Stimulated activated CD4-positive, alpha-beta T cell treated with anti-CD3 and anti-CD28 coated beads, Interleukin-15, amount 100 ng/mL, for 24 hours (primary cell): ENCODE results near the gene GABBR2.

Source experiments
- DNase-seq: peaks from one replicate; pipeline ENCODE4 v3.0.0-alpha.2; 2020

Gene GABBR2

GRCh38 chr9:98720402-98720801, 11.7 kb upstream of the GABBR2 start:
- DNase-seq, result no peak

- no peak for DNase-seq
Measured at GRCh38 chr9:98719055-98719454, 10.3 kb upstream of the GABBR2 start.

DNA sequence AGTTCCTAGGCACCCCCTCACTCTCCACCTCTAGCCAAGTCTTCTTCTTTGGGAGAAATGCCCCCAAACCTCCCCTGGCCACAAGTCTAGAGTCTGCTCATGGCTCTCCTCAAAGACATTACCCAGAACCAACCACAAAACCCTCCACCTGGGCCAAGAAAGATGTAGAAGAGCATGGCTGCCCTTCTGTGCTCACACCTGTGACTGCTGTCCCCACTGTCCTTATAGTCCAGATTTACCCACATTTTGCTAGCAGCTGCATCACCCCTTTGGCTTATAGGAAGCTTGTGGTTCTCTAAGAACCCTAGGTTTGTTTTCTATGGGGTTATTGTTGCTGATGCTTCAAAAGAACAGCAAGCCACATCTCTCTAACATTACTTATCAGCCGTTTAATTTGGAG, 6.1 kb upstream of the GABBR2 start:
- no peak for DNase-seq

- DNase-seq, result no peak
Measured at GRCh38 chr9:98712987-98713386, 4.3 kb upstream of the GABBR2 start.

DNA sequence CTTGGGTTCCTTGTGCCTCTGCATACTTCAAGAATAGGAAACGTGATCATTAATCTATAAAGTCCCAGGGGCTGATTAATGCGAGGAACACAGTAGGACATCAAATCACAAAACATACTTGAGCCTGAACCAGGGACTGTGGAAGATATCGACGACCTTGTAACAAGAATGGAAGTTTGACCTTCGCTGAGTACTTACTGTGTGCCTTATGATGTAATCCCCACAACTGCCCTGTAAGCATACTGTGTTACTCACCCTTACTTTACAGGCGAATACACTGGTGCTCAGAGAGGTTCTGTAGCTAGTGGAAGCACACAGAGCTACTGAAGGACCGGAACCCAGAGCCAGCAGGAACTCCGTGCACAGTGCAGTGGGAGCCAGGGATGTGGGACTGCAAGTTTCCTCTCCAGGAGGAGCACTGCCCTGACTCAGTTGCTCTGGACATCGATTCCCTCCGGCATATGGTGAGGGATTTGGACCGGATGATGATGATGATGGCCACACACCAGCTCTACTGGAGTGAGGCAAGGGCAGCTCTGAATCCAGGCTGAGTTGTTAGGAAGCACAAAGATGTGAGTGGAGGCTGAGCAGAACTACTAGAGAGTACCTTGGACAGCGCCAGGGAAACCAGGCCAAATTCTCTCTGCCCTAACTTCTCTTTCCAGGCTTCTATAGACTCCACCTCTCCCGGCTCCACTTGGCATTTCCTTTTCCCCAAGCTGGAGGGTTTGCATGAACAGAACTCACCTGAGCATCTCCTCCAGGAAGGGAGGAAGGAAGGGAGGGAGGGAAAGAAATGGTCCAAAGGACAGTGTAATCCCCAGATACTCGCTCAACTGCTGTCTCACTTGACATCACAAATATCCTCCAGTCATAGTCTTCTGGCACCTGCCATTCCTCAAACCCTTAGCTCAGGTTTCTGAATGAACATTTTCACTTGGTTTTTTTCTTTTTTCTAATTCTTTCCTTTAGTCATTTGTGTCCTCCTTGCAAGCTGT, 1.5 kb upstream of the GABBR2 start:
- DNase-seq, result no peak

GRCh38 chr9:98708103-98708932, 417 bp downstream of the GABBR2 start:
- peak; percentile 6 for DNase-seq

DNA sequence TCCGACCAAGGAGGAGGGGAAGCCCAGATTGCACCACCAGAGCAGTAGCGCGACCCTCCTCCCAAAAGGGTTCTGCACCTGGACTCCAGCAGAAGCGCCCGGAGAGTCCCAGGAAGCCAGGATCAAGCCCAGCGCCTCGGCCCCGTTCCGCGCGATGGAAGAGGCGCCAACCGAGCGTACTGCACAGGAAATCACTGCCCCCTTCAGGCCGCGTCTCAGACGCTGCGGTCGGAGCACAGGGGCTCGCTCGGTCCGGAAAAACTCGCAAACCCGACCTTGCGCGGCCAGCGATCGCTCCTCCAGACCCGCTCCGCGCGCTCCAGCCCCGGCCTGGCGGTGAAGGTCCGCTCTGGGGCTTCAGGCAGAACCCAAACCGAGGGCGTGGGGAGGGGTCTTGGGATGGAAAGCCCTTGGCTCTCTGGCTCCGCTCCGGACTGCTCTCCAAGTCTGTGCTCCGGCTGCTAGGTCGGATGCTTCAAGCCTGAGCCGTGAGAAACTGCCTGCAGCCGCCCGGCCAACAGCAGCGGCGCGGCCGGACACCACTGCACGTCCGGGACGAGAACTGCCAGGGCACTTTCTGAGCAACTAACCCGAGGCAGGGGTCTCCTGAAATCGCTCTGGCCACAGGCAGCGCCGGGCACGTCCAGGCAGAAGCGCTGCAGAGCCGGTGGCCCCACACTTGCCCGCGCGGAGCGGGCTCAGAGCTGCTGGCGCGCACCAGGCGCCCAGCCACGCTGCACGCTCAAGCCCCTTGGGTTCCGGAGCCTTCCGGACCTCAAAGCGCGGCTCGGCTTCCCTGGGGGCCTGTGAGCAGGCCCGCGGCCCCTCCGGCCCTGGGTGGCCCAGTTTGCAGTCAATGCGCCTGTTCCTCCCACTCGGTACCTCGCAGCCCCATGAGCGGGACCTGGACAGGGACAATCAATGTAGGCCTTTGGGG, 1.3 kb downstream of the GABBR2 start:
- DNase-seq, result peak; percentile 64

GRCh38 chr9:98706651-98707165, 2.0 kb downstream of the GABBR2 start:
- DNase-seq, result no peak

- no peak for DNase-seq
Measured at GRCh38 chr9:98702835-98703380, 5.8 kb downstream of the GABBR2 start.

DNA sequence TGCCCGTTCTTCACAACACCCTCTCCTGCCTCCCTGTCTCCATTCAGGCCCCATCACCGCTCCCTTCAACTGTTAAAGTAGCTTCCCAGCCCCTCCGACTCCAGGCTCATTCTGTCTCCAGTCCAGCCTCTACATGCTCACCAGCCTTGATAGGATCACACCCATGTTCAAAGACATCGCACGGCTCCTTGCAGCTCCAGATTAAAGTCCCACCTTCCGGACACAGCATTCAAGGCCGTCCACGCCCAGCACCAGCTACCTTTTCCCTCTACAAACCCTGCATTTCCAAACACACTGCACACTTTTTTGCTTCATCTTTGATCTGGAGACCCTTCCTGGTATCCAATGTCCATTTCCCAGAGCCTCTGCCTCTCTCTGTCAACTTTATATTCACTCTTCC, 6.4 kb downstream of the GABBR2 start:
- no peak for DNase-seq

GRCh38 chr9:98701576-98701975, 7.2 kb downstream of the GABBR2 start:
- no peak for DNase-seq

- DNase-seq, result no peak
Measured at GRCh38 chr9:98700801-98701200, 7.9 kb downstream of the GABBR2 start.

- DNase-seq, result no peak
Measured at GRCh38 chr9:98698856-98699255, 9.9 kb downstream of the GABBR2 start.

GRCh38 chr9:98694943-98695342, 13.8 kb downstream of the GABBR2 start:
- DNase-seq, result no peak

GRCh38 chr9:98692392-98692791, 16.3 kb downstream of the GABBR2 start:
- no peak for DNase-seq

DNA sequence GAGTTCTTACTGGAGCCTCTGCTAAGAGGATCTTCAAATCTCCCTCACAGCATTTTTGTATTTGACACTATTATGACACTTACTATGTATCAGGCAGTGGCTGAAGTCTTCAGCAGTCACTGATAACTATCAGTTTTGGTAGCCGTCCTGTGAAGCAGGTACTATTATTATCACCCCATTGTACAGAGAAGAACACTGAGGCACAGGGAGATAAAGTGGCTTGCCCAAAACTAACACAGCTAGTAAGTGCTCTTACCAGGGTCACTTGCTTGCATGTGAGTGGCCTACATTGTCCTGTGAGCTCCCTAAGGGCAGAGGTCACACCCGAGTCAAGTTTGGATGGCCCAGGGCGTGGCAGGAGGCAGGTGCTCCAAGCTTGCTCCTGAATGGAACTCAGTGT, 16.8 kb downstream of the GABBR2 start:
- no peak for DNase-seq

DNA sequence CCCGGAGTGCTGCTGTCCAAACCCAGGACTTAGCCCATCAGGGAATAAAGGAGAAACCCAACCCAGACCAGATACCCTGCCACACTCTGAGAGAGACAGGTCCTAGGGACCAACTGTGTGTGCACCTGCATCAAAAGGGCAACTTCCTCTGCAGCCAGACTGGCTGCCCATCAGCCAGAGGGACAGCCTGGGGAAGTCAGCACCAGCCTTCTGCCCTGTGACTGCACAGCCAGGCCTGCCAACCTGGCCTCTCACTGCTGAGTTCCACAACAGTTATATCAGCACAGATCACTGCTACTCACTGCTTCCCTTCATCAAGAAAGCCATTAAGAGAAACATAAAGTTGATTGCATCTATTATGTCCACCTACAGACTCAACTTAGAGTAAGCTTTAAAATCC, 18.0 kb downstream of the GABBR2 start:
- no peak for DNase-seq

DNA sequence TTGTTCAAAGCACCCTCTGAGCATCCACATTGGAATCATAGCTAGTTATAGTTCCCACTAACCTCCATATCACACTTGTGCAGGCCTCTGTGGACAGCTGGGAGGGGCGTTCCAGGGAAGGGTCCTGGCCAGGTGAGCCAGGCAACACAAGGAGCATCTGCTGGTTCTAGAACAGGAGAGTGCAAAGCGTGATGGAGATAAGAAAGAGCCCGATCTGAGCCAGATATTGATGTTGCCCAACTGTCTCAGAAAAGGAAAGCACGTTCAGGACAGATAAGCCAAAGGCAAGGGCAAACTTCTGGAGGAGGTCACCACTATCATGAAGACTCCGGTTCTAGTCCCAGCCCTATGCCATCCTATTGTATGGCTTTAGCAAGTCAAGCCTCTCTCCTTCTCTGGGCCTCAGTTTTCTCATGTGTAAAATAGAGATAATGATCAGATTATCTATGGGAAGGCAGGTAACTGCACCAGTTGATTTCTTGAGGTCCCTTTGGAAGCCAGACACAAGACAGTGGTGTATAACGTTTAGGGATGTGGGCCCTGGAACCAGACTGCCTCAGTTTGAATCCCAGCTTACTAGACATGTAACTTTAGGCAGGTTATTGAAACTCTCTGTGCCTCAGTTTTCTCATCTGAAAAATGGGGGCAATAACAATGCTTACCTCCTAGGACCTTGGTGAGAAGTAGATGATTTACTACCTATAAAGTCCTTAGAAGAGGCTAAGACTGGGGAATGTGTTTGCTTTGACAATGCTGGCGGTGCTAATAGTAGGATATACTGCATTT, 19.8 kb downstream of the GABBR2 start:
- DNase-seq, result no peak

- no peak for DNase-seq
Measured at GRCh38 chr9:98687911-98688310, 20.8 kb downstream of the GABBR2 start.

GRCh38 chr9:98686961-98687855, 21.5 kb downstream of the GABBR2 start:
- DNase-seq, result no peak
